GM18951 (cell line): ENCODE data around the gene MROH2A.

Experiments
- POLR2A ChIP-seq: IDR thresholded peaks from 4 replicates; pipeline ENCODE4 v1.6.1; 2011; ENCODE audit warnings: mild to moderate bottlenecking; ENCODE audit not compliant: insufficient read length, insufficient read depth; ENCODE audit errors: extremely low read depth
- in situ Hi-C: fragments of 300-500 bp; cut with MboI; formaldehyde crosslinking; loops from one replicate; pipeline ENCODE4 v1.12.0; 2022; ENCODE audit warnings: low sequenced_read_pairs, mixed read lengths, inconsistent platforms; ENCODE audit not compliant: unreplicated experiment

Gene MROH2A

DNA sequence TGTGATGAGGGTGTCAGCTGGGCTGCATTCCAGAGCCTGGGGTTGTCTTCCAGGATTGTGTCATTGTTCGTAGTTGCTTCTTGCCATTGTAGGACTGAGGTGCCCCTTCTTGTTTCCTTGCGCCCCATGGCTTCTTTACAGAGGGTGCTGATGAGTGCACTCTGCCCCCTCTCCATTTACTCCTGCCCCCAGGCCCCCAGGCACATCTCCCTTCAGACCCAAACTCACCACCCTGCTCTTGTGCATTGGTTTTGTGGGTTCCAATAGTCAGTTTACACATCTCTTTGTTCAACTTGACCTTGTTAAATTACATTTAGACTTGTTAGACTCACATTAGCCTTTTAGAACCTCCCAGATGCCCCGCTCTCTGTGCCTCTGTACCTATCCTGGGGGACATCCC lies 43.1 kb downstream of the MROH2A start:
- in situ Hi-C loops, result no loop called here
- no peak for TF ChIP-seq POLR2A

DNA sequence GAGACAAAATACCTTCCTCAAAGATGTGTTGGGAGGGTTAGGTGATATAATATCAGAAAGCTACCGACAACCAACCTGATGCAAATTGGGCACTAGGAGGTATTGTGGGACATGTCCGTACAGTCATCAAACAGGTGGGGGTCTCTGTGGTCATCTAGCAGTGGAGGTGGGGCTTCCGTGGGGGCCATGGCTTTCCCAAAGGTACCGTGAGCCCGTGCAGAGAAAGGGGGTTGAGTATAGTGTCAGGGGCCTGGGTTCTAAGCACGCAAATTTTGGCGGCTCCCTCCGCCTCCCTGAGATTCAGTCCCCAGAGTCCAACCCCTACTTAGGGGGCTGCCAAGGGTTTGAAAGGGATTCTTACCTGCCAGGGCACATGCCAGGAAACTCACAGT lies 43.6 kb downstream of the MROH2A start:
- TF ChIP-seq POLR2A, result no peak
- in situ Hi-C loops, result no loop called here

DNA sequence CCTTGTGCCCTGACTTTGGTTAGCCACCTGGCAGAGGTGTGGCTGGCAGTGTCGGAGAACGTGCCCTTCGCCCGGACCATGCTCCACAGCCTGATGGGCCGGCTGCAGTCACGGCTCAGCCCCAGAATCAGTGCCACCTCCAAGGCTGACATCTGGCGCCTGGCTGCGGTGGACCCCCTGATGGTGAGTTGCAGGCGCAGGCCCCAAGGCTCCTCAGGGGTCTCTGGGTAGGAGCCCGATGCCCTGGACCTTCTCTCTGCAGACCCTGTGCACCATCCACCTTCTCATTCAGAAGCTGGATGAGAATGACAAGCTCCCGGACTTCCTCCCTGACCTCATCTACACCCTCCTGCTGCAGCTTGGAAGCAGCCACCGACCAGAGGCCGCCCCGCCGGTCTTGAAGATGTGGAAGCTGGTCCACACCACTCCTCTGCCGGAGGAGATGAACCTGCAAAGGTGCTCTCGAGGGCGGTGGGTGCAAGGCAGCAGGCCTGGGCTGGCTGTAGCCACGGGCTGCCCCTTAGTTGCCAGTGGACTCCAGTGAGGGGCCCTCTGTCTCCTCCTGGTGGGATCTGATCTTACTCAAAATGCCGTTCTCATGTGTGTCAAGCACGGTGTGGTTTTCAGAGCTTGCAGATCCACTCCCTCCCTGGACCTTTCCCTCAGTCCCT lies 44.1 kb downstream of the MROH2A start:
- in situ Hi-C loops, result no loop called here
- no peak for TF ChIP-seq POLR2A

GRCh38 chr2:233822781-233823730 lies 44.9 kb downstream of the MROH2A start:
- in situ Hi-C loops, result no loop called here
- TF ChIP-seq POLR2A, result no peak

DNA sequence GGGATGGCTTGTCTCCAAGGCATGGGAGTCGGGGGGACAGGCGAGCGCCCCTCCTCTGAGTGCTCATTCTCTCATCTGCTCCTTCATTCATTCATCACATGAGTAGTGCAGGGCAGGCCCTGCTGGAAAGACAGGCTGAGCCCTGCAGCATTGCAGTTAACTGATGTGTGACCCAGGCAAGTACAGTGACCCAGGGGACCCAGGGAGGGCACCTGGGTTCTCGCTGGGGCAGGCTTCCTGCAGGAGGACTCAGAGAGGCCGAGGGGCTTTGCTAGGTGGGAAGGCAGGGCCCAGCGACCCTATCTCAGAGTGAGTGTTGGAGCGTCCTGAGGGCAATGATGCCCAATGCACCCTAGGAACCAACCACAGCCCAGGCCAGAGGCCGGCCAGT lies 45.6 kb downstream of the MROH2A start:
- TF ChIP-seq POLR2A, result no peak
- in situ Hi-C loops, result no loop called here

GRCh38 chr2:233824373-233824772 lies 46.2 kb downstream of the MROH2A start:
- TF ChIP-seq POLR2A, result no peak
- in situ Hi-C loops, result no loop called here

GRCh38 chr2:233828546-233829192 lies 50.5 kb downstream of the MROH2A start:
- in situ Hi-C loops, result no loop called here
- TF ChIP-seq POLR2A, result no peak

- in situ Hi-C loops, result no loop called here
- no peak for TF ChIP-seq POLR2A
These were observed 51.3 kb downstream of the MROH2A start for GRCh38 chr2:233829193-233830110.

DNA sequence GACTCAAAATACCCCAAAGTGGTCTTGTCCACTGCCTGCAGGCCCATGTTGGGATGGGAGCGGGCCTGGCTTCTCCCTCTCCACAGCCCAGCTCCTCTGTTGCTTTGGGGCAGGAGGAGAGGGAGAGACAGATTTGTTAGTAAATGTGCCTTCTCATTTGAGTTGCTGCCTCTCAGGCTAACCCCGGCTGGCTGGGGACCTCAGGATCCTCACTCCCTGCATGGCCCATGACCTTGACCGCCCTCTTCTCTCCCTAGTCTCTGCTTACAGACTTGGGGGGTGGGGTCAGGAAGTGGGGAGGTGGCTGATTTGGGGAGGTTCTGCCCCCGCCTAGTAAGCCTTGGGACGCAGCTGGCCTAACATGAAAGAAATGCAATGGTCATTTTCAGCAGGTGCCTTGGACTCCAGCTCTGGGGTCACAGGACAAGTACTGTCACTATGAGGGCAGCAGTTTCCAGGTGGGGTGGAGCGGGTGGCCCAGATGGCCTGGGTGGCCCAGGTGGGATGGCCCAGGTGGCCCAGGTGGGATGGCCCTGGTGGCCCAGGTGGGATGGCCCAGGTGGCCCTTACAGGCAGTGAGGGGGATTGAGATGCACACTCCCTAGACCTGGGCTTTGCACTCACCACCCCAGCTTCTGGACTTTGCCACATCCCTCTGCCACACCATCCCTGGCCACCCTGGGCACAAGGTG lies 52.1 kb downstream of the MROH2A start:
- TF ChIP-seq POLR2A, result no peak

DNA sequence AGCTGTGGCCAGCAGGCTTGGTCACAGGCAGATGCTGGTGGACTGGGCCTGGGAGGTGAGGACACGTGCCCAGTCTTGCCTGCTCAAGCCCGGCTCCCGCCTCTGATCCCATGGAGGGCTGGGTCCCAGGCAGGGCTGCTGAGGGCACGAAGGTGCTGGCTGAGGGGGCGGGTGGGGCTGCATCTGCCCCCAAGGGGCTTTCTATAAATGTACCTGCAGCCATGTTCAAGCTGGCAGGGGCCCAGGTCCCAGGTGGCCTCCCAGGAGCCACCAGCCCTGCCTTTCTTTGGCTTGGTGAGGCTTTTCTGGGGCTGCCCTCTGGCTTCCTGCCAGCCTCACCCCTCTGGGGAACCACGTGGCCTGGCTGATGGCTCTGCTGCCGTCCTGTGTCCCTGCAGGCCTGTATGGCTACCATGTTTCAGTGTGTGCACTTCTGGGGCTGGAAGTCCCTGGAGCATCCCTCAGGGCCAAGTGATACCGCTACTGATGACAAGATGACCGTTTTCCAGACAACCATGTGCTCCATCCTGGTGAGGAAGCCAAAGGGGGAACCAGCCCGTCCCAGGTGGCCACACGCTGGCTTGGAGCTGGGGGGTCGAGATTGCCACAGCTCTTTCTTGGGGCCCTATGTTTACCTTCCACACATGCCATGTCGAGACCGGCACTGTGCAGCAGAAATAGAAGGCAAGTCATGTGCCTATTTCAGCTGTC lies 53.0 kb downstream of the MROH2A start:
- in situ Hi-C loops, result no loop called here
- no peak for TF ChIP-seq POLR2A

More for the DNA sequence above, 52.1 kb downstream of the MROH2A start:
- in situ Hi-C loops, result no loop called here

DNA sequence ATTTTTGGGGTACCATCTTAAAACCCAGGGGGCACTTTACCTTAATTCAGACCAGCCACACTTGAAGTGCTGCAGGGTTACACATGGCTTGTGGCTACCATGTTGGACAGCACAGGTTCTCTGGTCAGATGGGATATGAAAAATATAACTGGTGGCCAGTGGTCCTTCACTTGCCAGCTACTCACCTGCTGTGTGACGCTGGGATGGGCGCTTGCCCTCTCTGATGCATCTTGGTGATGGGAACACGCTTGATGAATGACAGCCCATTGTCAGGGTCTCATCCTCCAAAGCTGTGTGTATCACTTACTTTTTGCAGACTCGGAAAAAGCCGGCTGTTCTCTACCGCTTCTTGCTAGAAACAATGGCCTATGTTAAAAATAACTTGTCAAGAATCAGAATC lies 53.7 kb downstream of the MROH2A start:
- in situ Hi-C loops, result no loop called here
- TF ChIP-seq POLR2A, result no peak
